Esophagus muscularis mucosa (tissue), 4 donors: ENCODE data around the gene MORN3. TPM values are rescaled to one million over a fixed set of nuclear protein-coding genes. Genes with fewer than 3 reads are reported as not detected.
A peak's percentile ranks its signal among the peaks of the same experiment; 100 is the strongest.

Source experiments
- DNase-seq: peaks from one replicate; pipeline ENCODE4 v3.0.0-alpha.2; 2017; ENCODE audit errors: extremely low spot score
- H3K27ac ChIP-seq, 4 donors: fragments of 200-600 bp; sonication (generic); replicated peaks in 1 of 4; 1 replicate in 3 of 4; 2 replicates in 1 of 4; pipeline ENCODE4 v1.5.1; 2016 to 2019; ENCODE audit warnings: mild to moderate bottlenecking in 1 of 4
- H3K27me3 ChIP-seq, 4 donors: fragments of 200-600 bp; sonication (generic); one replicate each; pipeline versions ENCODE4 v1.5.1 to v1.6.0; 2016 to 2019
- H3K36me3 ChIP-seq, 4 donors: fragments of 200-600 bp; sonication (generic); one replicate each; pipeline ENCODE4 v1.5.1; 2016 to 2019
- H3K4me1 ChIP-seq, 4 donors: fragments of 200-600 bp; sonication (generic); one replicate each; pipeline ENCODE4 v1.5.1; 2016 to 2019
- H3K4me3 ChIP-seq, 4 donors: fragments of 200-600 bp; sonication (generic); 1 replicate in 2 of 4; 2 replicates in 2 of 4; pipeline ENCODE4 v1.5.1; 2016 to 2019; ENCODE audit warnings: mild to moderate bottlenecking in 4 of 4, moderate library complexity in 1 of 4
- H3K9me3 ChIP-seq, 4 donors: fragments of 200-600 bp; sonication (generic); 1 replicate in 3 of 4; 2 replicates in 1 of 4; pipeline ENCODE4 v1.5.1; 2016 to 2019
- CTCF ChIP-seq, 3 experiments: fragments of 200-600 bp in 2 of 3; fragments of 450-650 bp in 1 of 3; sonication (generic) in 2 of 3; IDR thresholded peaks; one replicate each; pipeline ENCODE4 v1.5.1; 2017 to 2019; ENCODE audit warnings: antibody characterized with exemption in 3 of 3, mild to moderate bottlenecking in 2 of 3, moderate library complexity in 1 of 3
- EP300 ChIP-seq: sonication (generic); formaldehyde crosslinking; IDR thresholded peaks from one replicate; pipeline ENCODE4 v1.6.1; 2017; ENCODE audit warnings: antibody characterized with exemption
- POLR2A ChIP-seq: fragments of 450-650 bp; IDR thresholded peaks from one replicate; pipeline ENCODE4 v1.6.1; 2017; ENCODE audit warnings: antibody characterized with exemption, moderate library complexity, mild to moderate bottlenecking, low read depth
- POLR2AphosphoS5 ChIP-seq, 2 donors: sonication (generic); formaldehyde crosslinking; IDR thresholded peaks; one replicate each; pipeline ENCODE4 v1.6.1; 2017; ENCODE audit warnings: antibody characterized with exemption in 2 of 2
- WGBS: methylation state at CpG from one replicate; pipeline ENCODE4 v1.1.5; 2018; 5-methylcytosine and 5-hydroxymethylcytosine counted together
- intact Hi-C: fragments of 100-400 bp; cut with DNase I; formaldehyde crosslinking; loops from one replicate; pipeline ENCODE4 v1.15.1; 2023
- total RNA-seq, 4 donors: library from RNA; depleted of rRNA; stranded (reverse); fragments of >200 nt; gene quantifications; one replicate each; pipeline versions ENCODE4 v1.1.0 to v1.2.1, GENCODE V29; 2016

Gene MORN3
- total RNA-seq, 4 donors from 2014 or later, result 0.13 to 1.2 (median 0.17) TPM; not detected in 1

- no peak for DNase-seq
- H3K36me3 ChIP-seq, result no peaks in the 10 kb centered on the region
- peak overlapping the region; percentile 82 to 97 (median 90) for H3K4me3 ChIP-seq
- no peaks in the 10 kb centered on the region for H3K27me3 ChIP-seq
- H3K4me1 ChIP-seq, result peaks cover 20 to 53% (median 37%) of the 10 kb centered on the region in 4 donors
- no peaks in the 10 kb centered on the region for H3K9me3 ChIP-seq
- H3K27ac ChIP-seq, result peak overlapping the region; percentile 84 to 93 (median 88)
- 52% methylated on average over 6 of the region's 6 CpGs for WGBS
- no peak for TF ChIP-seq CTCF (IDR thresholded peaks at IDR 0.05)
- TF ChIP-seq EP300, result no peak
- intact Hi-C loops, result no loop called here
These were observed 44.3 kb upstream of the MORN3 start for GRCh38 chr12:121713793-121714192.

GRCh38 chr12:121713257-121713777 is 43.9 kb upstream of the MORN3 start:
- DNase-seq, result no peak
- Histone ChIP-seq H3K4me3 (peak overlapping the region; percentile 82 to 97 (median 90)), H3K27ac (peak overlapping the region; percentile 84 to 93 (median 88)), H3K4me1 (peaks cover 20 to 54% (median 38%) of the 10 kb centered on the region in 4 donors), H3K27me3 (no peaks in the 10 kb centered on the region), H3K36me3 (no peaks in the 10 kb centered on the region), H3K9me3 (no peaks in the 10 kb centered on the region)
- WGBS, result 11% methylated on average over 6 of the region's 14 CpGs
- no peak for TF ChIP-seq POLR2A
- TF ChIP-seq POLR2AphosphoS5 (IDR thresholded peaks at IDR 0.05), result no peak
- no peak for TF ChIP-seq EP300
- TF ChIP-seq CTCF (IDR thresholded peaks at IDR 0.05), result no peak
- intact Hi-C loops, result no loop called here

- no peak for TF ChIP-seq EP300
- TF ChIP-seq POLR2AphosphoS5 (IDR thresholded peaks at IDR 0.05), result peak; percentile 91 to 97
- peak; percentile 89 for TF ChIP-seq POLR2A
- no peak for TF ChIP-seq CTCF (IDR thresholded peaks at IDR 0.05)
- no peaks in the 10 kb centered on the region for H3K27me3 ChIP-seq
- peak within 1 kb of the TSS; percentile 82 to 97 (median 90) for H3K4me3 ChIP-seq
- 0% methylated on average over 8 of the region's 74 CpGs for WGBS
- H3K4me1 ChIP-seq, result peaks cover 20 to 54% (median 38%) of the 10 kb centered on the region in 4 donors
- peak within 1 kb of the TSS; percentile 84 to 93 (median 88) for H3K27ac ChIP-seq
- intact Hi-C loops, result no loop called here
- DNase-seq, result peak; percentile 96
- H3K36me3 ChIP-seq, result no peaks in the 10 kb centered on the region
- no peaks in the 10 kb centered on the region for H3K9me3 ChIP-seq
These were observed 43.2 kb upstream of the MORN3 start, which contains the start of gene TMEM120B for GRCh38 chr12:121712461-121713256. TSS of gene TMEM120B (plus strand) at chr12:121712752. CDS start at chr12:121712896, 144 bp downstream.

GRCh38 chr12:121712190-121712460 is 42.7 kb upstream of the MORN3 start:
- no peak for DNase-seq
- Histone ChIP-seq H3K27me3 (no peaks in the 10 kb centered on the region), H3K9me3 (no peaks in the 10 kb centered on the region), H3K4me3 (peak overlapping the region; percentile 82 to 97 (median 90)), H3K36me3 (no peaks in the 10 kb centered on the region), H3K4me1 (peaks cover 20 to 54% (median 38%) of the 10 kb centered on the region in 4 donors), H3K27ac (peak overlapping the region; percentile 84 to 93 (median 88))
- WGBS, result 0% methylated on average over 4 of the region's 16 CpGs
- TF ChIP-seq EP300 (no peak), POLR2AphosphoS5 (IDR thresholded peaks at IDR 0.05) (no peak), CTCF (IDR thresholded peaks at IDR 0.05) (no peak), POLR2A (no peak)
- intact Hi-C loops, result no loop called here
